ENCODE measurements around the gene TMEM223. TPM values are rescaled to one million over a fixed set of nuclear protein-coding genes. Genes with fewer than 3 reads are reported as not detected.
A peak's percentile ranks its signal among the peaks of the same experiment; 100 is the strongest.

Gene TMEM223
- total and polyA plus RNA-seq, 9 of the 15 experiments (the other 6 are each of a cell fraction or from before 2014, with no cell fraction given): 5.9 to 34.5 (median 19.6) TPM

DNA sequence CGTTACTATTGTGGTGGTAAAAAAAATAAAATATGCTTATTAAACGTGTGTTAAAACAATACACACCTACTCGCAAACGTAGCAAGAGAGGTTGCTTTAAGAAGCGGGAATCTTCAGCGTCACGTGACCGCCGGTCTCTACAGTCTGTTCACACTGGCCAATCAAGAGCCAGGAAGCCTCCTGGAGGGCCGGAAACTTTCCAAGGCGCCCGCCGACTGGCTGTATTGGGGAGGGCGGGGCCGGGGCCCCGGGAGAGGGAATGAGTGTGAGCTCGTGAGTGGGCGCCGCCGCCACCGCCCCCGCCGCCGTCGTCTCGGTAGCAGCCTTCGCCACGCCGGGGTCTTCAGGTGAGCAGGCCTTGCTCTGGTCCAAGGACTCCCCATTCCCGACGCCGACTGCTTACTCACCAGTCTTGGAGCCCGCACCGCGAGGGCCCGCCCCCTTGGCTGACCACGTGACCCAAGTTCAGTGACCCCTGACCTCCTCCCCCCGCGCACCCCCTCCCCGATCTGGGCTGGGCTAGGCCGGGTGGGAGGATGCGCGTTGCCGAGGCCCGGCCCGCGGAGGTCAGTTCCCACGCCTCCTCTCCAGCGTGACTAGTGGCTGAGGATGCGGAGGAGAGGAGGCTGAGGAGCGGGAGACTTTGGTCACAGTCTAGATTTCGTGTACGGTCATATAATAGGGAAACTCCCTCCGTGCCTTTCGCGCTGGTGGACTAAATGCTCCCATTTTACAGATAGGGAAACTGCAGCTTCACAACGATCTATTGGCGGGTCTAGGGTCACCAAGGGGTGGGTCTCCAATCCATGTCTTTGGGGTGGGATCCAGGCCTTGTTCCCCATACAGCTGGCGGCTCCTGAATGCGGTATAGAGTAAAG is 20.4 kb downstream of the TMEM223 start, which contains the start of gene TAF6L (continued):
- TF ChIP-seq, protein P1, sequence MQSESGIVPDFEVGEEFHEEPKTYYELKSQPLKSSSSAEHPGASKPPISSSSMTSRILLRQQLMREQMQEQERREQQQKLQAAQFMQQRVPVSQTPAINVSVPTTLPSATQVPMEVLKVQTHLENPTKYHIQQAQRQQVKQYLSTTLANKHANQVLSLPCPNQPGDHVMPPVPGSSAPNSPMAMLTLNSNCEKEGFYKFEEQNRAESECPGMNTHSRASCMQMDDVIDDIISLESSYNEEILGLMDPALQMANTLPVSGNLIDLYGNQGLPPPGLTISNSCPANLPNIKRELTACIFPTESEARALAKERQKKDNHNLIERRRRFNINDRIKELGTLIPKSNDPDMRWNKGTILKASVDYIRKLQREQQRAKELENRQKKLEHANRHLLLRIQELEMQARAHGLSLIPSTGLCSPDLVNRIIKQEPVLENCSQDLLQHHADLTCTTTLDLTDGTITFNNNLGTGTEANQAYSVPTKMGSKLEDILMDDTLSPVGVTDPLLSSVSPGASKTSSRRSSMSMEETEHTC (IDR thresholded peaks at IDR 0.05): peak; percentile 54; the same call in 1 of the 2 replicates
- TF ChIP-seq, protein P2, sequence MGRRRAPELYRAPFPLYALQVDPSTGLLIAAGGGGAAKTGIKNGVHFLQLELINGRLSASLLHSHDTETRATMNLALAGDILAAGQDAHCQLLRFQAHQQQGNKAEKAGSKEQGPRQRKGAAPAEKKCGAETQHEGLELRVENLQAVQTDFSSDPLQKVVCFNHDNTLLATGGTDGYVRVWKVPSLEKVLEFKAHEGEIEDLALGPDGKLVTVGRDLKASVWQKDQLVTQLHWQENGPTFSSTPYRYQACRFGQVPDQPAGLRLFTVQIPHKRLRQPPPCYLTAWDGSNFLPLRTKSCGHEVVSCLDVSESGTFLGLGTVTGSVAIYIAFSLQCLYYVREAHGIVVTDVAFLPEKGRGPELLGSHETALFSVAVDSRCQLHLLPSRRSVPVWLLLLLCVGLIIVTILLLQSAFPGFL (CRISPR knock-in tag; IDR thresholded peaks at IDR 0.05): no peak
- TF ChIP-seq, protein P3, sequence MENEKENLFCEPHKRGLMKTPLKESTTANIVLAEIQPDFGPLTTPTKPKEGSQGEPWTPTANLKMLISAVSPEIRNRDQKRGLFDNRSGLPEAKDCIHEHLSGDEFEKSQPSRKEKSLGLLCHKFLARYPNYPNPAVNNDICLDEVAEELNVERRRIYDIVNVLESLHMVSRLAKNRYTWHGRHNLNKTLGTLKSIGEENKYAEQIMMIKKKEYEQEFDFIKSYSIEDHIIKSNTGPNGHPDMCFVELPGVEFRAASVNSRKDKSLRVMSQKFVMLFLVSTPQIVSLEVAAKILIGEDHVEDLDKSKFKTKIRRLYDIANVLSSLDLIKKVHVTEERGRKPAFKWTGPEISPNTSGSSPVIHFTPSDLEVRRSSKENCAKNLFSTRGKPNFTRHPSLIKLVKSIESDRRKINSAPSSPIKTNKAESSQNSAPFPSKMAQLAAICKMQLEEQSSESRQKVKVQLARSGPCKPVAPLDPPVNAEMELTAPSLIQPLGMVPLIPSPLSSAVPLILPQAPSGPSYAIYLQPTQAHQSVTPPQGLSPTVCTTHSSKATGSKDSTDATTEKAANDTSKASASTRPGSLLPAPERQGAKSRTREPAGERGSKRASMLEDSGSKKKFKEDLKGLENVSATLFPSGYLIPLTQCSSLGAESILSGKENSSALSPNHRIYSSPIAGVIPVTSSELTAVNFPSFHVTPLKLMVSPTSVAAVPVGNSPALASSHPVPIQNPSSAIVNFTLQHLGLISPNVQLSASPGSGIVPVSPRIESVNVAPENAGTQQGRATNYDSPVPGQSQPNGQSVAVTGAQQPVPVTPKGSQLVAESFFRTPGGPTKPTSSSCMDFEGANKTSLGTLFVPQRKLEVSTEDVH (IDR thresholded peaks at IDR 0.05; ENCODE audit: low read depth, partially characterized antibody): peak; percentile 68
- TF ChIP-seq BCOR (IDR thresholded peaks at IDR 0.05) (peak; percentile 97), RB1 (IDR thresholded peaks at IDR 0.05; ENCODE audit: low read depth) (peak; percentile 77; the same call in 1 of the 2 replicates), RAD21 (CRISPR knock-in tag; conservative IDR thresholded peaks at IDR 0.05 in 1 of 2, IDR thresholded peaks at IDR 0.05 in 1 of 2) (peak in 1 of 2 experiments; percentile 20; a peak in 2 of 4 replicates)
- TF ChIP-seq, protein P4, sequence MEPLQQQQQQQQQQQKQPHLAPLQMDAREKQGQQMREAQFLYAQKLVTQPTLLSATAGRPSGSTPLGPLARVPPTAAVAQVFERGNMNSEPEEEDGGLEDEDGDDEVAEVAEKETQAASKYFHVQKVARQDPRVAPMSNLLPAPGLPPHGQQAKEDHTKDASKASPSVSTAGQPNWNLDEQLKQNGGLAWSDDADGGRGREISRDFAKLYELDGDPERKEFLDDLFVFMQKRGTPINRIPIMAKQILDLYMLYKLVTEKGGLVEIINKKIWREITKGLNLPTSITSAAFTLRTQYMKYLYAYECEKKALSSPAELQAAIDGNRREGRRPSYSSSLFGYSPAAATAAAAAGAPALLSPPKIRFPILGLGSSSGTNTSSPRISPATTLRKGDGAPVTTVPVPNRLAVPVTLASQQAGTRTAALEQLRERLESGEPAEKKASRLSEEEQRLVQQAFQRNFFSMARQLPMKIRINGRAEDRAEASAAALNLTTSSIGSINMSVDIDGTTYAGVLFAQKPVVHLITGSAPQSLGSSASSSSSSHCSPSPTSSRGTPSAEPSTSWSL (CRISPR knock-in tag; IDR thresholded peaks at IDR 0.05; ENCODE audit: borderline replicate concordance): no peak
- TF ChIP-seq, protein P5, sequence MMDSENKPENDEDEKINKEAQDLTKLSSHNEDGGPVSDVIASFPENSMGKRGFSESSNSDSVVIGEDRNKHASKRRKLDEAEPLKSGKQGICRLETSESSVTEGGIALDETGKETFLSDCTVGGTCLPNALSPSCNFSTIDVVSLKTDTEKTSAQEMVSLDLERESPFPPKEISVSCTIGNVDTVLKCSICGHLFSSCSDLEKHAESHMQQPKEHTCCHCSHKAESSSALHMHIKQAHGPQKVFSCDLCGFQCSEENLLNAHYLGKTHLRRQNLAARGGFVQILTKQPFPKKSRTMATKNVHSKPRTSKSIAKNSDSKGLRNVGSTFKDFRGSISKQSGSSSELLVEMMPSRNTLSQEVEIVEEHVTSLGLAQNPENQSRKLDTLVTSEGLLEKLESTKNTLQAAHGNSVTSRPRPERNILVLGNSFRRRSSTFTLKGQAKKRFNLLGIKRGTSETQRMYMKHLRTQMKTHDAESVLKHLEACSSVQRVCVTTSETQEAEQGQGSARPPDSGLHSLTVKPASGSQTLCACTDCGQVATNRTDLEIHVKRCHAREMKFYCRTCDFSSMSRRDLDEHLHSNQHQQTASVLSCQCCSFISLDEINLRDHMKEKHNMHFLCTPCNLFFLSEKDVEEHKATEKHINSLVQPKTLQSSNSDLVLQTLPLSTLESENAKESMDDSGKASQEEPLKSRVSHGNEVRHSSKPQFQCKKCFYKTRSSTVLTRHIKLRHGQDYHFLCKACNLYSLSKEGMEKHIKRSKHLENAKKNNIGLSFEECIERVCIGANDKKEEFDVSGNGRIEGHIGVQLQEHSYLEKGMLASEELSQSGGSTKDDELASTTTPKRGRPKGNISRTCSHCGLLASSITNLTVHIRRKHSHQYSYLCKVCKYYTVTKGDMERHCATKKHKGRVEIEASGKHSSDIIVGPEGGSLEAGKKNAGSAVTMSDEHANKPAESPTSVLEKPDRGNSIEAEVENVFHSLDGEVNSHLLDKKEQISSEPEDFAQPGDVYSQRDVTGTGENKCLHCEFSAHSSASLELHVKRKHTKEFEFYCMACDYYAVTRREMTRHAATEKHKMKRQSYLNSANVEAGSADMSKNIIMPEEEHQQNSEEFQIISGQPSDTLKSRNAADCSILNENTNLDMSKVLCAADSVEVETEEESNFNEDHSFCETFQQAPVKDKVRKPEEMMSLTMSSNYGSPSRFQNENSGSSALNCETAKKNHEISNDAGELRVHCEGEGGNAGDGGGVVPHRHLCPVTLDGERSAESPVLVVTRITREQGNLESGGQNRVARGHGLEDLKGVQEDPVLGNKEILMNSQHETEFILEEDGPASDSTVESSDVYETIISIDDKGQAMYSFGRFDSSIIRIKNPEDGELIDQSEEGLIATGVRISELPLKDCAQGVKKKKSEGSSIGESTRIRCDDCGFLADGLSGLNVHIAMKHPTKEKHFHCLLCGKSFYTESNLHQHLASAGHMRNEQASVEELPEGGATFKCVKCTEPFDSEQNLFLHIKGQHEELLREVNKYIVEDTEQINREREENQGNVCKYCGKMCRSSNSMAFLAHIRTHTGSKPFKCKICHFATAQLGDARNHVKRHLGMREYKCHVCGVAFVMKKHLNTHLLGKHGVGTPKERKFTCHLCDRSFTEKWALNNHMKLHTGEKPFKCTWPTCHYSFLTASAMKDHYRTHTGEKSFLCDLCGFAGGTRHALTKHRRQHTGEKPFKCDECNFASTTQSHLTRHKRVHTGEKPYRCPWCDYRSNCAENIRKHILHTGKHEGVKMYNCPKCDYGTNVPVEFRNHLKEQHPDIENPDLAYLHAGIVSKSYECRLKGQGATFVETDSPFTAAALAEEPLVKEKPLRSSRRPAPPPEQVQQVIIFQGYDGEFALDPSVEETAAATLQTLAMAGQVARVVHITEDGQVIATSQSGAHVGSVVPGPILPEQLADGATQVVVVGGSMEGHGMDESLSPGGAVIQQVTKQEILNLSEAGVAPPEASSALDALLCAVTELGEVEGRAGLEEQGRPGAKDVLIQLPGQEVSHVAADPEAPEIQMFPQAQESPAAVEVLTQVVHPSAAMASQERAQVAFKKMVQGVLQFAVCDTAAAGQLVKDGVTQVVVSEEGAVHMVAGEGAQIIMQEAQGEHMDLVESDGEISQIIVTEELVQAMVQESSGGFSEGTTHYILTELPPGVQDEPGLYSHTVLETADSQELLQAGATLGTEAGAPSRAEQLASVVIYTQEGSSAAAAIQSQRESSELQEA (IDR thresholded peaks at IDR 0.05; ENCODE audit: low read depth): no peak

Data from K562 (cell line).